GM23248 (cell line): Measurements from ENCODE around the gene CMBL.

ENCODE experiments used
- EZH2 ChIP-seq: fragments of 200-600 bp; sonication (generic); IDR thresholded peaks from 2 replicates; pipeline ENCODE4 v1.6.1; 2018; ENCODE audit warnings: antibody characterized with exemption, mild to moderate bottlenecking; ENCODE audit not compliant: insufficient read depth, poor library complexity, severe bottlenecking
- EZH2phosphoT487 ChIP-seq: fragments of 200-600 bp; sonication (generic); IDR thresholded peaks from 2 replicates; pipeline ENCODE4 v1.6.1; 2018; ENCODE audit warnings: antibody characterized with exemption, moderate library complexity, mild to moderate bottlenecking, low read depth; ENCODE audit not compliant: insufficient read depth

DNA sequence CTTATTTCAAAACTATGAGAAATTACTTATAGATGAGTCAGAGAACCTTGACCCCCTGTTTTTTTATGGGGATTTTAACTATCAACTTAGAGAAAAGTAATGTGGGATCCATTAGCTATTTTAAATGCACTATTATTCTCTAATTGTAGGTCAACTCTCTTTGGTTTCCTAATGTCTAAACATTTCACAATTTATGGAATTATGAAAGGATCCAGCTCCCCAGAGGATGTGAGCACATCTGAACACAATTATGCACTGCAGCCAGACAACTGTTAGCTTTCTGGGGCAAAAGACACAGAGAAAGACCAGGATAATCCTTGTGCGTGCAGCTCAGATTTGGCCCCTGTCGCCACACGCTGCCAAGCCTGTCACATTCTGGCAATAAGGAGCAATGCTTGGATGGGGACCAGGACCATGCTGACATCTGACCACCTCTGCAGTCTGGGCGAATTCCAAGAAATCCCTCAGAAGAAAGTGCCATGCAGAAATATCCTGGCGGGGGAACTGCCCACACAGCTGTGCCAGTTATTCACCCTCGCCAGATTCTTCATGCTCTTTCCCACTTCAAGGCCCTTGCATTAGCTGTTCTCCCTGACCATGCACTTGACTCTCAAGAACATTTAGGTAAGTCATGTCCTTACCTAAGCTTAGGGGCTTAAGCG lies 22.2 kb upstream of the CMBL start:
- no peak for TF ChIP-seq EZH2
- peak; percentile 83; the same call in 1 of the 2 replicates for TF ChIP-seq EZH2phosphoT487
